Uterus (tissue), 2 donors: ENCODE data around the gene SMIM1.

ENCODE experiments used
- CTCF ChIP-seq, 4 experiments: fragments of 200-600 bp in 2 of 4; fragments of 450-650 bp in 2 of 4; sonication (generic) in 2 of 4; IDR thresholded peaks; one replicate each; pipeline ENCODE4 v1.5.1; 2016 to 2019; ENCODE audit warnings: antibody characterized with exemption in 4 of 4, mild to moderate bottlenecking in 2 of 4, moderate library complexity in 1 of 4
- POLR2A ChIP-seq, 2 donors: fragments of 450-650 bp; IDR thresholded peaks; one replicate each; pipeline ENCODE4 v1.6.1; 2016; ENCODE audit warnings: antibody characterized with exemption in 2 of 2, mild to moderate bottlenecking in 1 of 2, moderate library complexity in 1 of 2

- TF ChIP-seq CTCF (IDR thresholded peaks at IDR 0.05) (no peak), POLR2A (IDR thresholded peaks at IDR 0.05) (no peak)
Measured at GRCh38 chr1:3778590-3779264, 6.2 kb downstream of the SMIM1 start.
